OCI-LY1 (cell line): ENCODE measurements around the gene SERPINB7.

ENCODE experiments used
- H2AFZ ChIP-seq: fragments of 200-600 bp; sonication (generic), shearing (Covaris generic); 2 replicates; pipeline ENCODE4 v1.6.0; 2014; ENCODE audit warnings: antibody characterized with exemption, mild to moderate bottlenecking, low read length
- H3F3A ChIP-seq: fragments of 200-600 bp; sonication (generic), shearing (Covaris generic); 2 replicates; pipeline ENCODE4 v1.6.0; 2014; ENCODE audit warnings: mild to moderate bottlenecking, antibody characterized with exemption, low read length, moderate library complexity; ENCODE audit not compliant: insufficient read depth
- H3K27ac ChIP-seq: fragments of 200-600 bp; sonication (generic); 2 replicates; pipeline ENCODE4 v1.5.1; 2014; ENCODE audit warnings: low read length, mixed run types, mild to moderate bottlenecking, low read depth; ENCODE audit not compliant: poor library complexity, severe bottlenecking
- H3K27me3 ChIP-seq: fragments of 200-600 bp; sonication (generic); 2 replicates; pipeline ENCODE4 v1.6.0; 2014; ENCODE audit warnings: antibody characterized with exemption, mild to moderate bottlenecking, low read length, moderate library complexity; ENCODE audit not compliant: insufficient read depth
- H3K36me3 ChIP-seq: fragments of 200-600 bp; sonication (generic); 2 replicates; pipeline ENCODE4 v1.6.1; 2014; ENCODE audit warnings: mild to moderate bottlenecking, antibody characterized with exemption, low read length, moderate library complexity, mixed read lengths; ENCODE audit not compliant: insufficient read depth
- H3K4me1 ChIP-seq: fragments of 200-600 bp; sonication (generic); 2 replicates; pipeline ENCODE4 v1.5.1; 2014; ENCODE audit warnings: mild to moderate bottlenecking, low read length, moderate library complexity; ENCODE audit not compliant: insufficient read depth, severe bottlenecking
- H3K4me2 ChIP-seq: fragments of 200-600 bp; sonication (generic), shearing (Covaris generic); 2 replicates; pipeline ENCODE4 v1.6.1; 2014; ENCODE audit warnings: low read length
- H3K4me3 ChIP-seq: fragments of 200-600 bp; sonication (generic); 2 replicates; pipeline ENCODE4 v1.5.1; 2014; ENCODE audit warnings: low read length, low read depth, mild to moderate bottlenecking, mixed read lengths; ENCODE audit not compliant: poor library complexity, severe bottlenecking
- H3K79me2 ChIP-seq: fragments of 200-600 bp; shearing (Covaris generic); 2 replicates; pipeline ENCODE4 v1.6.1; 2016; ENCODE audit warnings: mixed run types, low read length, mixed read lengths; ENCODE audit not compliant: insufficient read depth
- H3K9ac ChIP-seq: fragments of 200-600 bp; sonication (generic), shearing (Covaris generic); 2 replicates; pipeline ENCODE4 v1.6.1; 2014; ENCODE audit warnings: mild to moderate bottlenecking, low read length, mixed read lengths
- H3K9me2 ChIP-seq: fragments of 200-600 bp; sonication (generic), shearing (Covaris generic); 2 replicates; pipeline ENCODE4 v1.6.1; 2014; ENCODE audit warnings: low read depth, mild to moderate bottlenecking, low read length, mixed read lengths
- H3K9me3 ChIP-seq: fragments of 200-600 bp; shearing (Covaris generic); 2 replicates; pipeline ENCODE4 v1.6.1; 2014; ENCODE audit warnings: low read length, mixed read lengths
- H4K20me1 ChIP-seq: fragments of 200-600 bp; sonication (generic), shearing (Covaris generic); 2 replicates; pipeline ENCODE4 v1.6.0; 2016; ENCODE audit warnings: mild to moderate bottlenecking, low read length; ENCODE audit not compliant: insufficient read depth
- EZH2 ChIP-seq: fragments of 200-600 bp; sonication (generic), shearing (Covaris generic); IDR thresholded peaks from 2 replicates; pipeline ENCODE4 v1.8.0; 2017; ENCODE audit warnings: borderline replicate concordance, mixed run types, mild to moderate bottlenecking, antibody characterized with exemption, low read length, moderate library complexity, mixed read lengths
- TF ChIP-seq, protein P1 (sequence below): fragments of 200-600 bp; sonication (generic), shearing (Covaris generic); IDR thresholded peaks from 2 replicates; pipeline ENCODE4 v1.5.1; 2017; ENCODE audit warnings: mild to moderate bottlenecking, antibody characterized with exemption, low read length, moderate library complexity, mixed read lengths

The SERPINB7 gene

DNA sequence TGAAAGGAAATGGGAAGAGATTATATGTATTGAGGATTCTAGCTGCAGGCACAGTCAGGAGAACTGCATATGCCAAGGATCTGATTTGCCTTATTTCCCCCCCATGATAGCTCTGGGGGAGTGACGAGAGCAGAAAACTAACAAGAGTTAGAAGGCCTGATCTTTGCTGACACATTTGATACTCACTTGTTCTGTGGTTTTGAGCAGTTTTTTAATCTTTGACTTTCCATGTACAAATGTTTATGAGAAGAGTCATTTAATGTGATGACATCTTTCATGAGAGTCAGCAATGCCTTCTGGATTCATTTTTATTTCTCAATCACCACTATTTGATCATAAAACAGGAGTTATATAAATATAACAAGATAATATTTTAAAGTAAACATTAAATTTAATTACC lies 12.7 kb upstream of the SERPINB7 start:
- Histone ChIP-seq H2AFZ (no peak overlapping the region), H3K4me2 (no peak overlapping the region), H3K9me3 (no peaks in the 10 kb centered on the region), H3F3A (no peaks in the 10 kb centered on the region), H3K4me1 (no peaks in the 10 kb centered on the region), H3K36me3 (no peaks in the 10 kb centered on the region), H3K9ac (no peak overlapping the region), H3K27me3 (no peaks in the 10 kb centered on the region), H3K4me3 (no peak overlapping the region), H3K9me2 (no peaks in the 10 kb centered on the region), H4K20me1 (no peaks in the 10 kb centered on the region), H3K79me2 (no peaks in the 10 kb centered on the region), H3K27ac (no peak overlapping the region)
- TF ChIP-seq EZH2: no peak
- TF ChIP-seq, protein P1, sequence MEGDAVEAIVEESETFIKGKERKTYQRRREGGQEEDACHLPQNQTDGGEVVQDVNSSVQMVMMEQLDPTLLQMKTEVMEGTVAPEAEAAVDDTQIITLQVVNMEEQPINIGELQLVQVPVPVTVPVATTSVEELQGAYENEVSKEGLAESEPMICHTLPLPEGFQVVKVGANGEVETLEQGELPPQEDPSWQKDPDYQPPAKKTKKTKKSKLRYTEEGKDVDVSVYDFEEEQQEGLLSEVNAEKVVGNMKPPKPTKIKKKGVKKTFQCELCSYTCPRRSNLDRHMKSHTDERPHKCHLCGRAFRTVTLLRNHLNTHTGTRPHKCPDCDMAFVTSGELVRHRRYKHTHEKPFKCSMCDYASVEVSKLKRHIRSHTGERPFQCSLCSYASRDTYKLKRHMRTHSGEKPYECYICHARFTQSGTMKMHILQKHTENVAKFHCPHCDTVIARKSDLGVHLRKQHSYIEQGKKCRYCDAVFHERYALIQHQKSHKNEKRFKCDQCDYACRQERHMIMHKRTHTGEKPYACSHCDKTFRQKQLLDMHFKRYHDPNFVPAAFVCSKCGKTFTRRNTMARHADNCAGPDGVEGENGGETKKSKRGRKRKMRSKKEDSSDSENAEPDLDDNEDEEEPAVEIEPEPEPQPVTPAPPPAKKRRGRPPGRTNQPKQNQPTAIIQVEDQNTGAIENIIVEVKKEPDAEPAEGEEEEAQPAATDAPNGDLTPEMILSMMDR: no peak

DNA sequence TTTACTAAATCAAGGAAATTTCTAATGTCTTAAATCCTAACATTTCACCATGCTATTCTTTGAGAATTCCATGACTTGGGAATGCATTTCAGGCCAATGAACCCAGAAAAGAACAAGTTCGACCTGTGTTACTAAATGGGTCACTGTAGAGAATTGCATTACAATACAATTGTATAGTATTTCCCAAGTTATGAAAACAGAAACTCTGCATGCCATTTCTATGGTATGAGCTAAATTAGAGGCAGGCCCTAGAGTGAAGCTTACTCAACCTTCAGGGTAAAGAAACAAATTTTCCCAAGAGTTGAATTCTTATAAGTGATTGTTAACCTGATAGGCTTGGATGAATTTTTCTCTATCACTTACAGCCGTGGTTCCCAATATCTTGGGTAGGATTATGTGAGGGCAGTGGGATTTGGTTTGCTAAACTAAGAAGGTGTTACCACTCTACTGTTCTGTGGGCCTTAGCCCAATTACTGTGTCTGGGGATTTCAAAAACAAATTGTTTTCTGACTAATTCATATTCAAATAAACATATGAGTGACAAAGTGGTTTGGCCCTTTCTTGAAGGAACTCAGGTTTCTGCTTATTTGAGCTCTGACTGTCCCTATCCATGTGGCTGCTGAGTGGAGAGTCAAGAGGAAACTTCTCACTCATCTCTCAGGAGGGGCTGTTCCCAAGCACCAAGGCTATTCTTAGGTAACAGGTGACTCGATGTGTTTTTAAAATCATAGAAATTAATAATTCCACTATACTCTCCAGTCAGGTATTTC lies 11.2 kb upstream of the SERPINB7 start:
- H3F3A ChIP-seq: no peaks in the 10 kb centered on the region
- H2AFZ ChIP-seq: no peak overlapping the region
- no peak overlapping the region for H3K27ac ChIP-seq
- no peaks in the 10 kb centered on the region for H3K36me3 ChIP-seq
- no peaks in the 10 kb centered on the region for H4K20me1 ChIP-seq
- TF ChIP-seq, protein P1: no peak
- TF ChIP-seq EZH2: no peak
- no peaks in the 10 kb centered on the region for H3K9me3 ChIP-seq
- H3K79me2 ChIP-seq: no peaks in the 10 kb centered on the region
- no peaks in the 10 kb centered on the region for H3K27me3 ChIP-seq
- H3K4me1 ChIP-seq: no peaks in the 10 kb centered on the region
- H3K9ac ChIP-seq: no peak overlapping the region
- no peak overlapping the region for H3K4me3 ChIP-seq
- H3K4me2 ChIP-seq: no peak overlapping the region
- H3K9me2 ChIP-seq: no peaks in the 10 kb centered on the region

DNA sequence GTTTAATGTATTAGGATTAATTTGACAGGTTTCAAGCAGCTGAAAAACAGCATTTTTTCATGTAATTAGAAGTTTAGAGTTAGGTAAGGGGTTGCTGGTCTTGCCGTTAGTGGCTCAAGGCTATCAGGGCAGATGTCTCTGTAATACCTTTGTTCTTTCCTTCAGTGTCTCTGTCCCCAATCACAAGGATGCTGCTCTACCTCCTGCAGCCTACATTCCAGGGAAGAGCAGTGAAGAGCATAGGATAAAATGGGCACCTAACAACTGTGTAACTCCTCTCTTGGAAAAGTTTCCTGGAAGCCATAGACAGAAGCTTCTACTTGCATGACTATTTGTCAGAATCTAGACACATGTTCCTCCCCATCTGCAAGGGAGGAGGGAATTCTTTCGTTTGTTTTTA lies 9.4 kb upstream of the SERPINB7 start:
- Histone ChIP-seq H3K9me3 (no peaks in the 10 kb centered on the region), H2AFZ (no peak overlapping the region), H3K27ac (no peak overlapping the region), H3F3A (no peaks in the 10 kb centered on the region), H3K4me2 (no peak overlapping the region), H3K4me1 (no peaks in the 10 kb centered on the region), H3K27me3 (no peaks in the 10 kb centered on the region), H3K4me3 (no peak overlapping the region), H3K36me3 (no peaks in the 10 kb centered on the region), H3K9ac (no peak overlapping the region), H4K20me1 (no peaks in the 10 kb centered on the region), H3K9me2 (no peaks in the 10 kb centered on the region), H3K79me2 (no peaks in the 10 kb centered on the region)
- TF ChIP-seq, protein P1: no peak
- TF ChIP-seq EZH2: no peak
